ENCODE results near the gene KBTBD13. TPM values are rescaled to one million over a fixed set of nuclear protein-coding genes. Genes with fewer than 3 reads are reported as not detected.

The KBTBD13 gene
- total RNA-seq, 1 donor from 2014 or later: not detected

- DNase-seq (peak; percentile 71), ATAC-seq (peak; percentile 91 to 92)
- Histone ChIP-seq H3K27me3 (ENCODE audit: low read depth) (no peaks in the 10 kb centered on the region), H3K4me3 (peak within 1 kb of the TSS; percentile 1), H3K36me3 (no peaks in the 10 kb centered on the region), H3K9me3 (no peaks in the 10 kb centered on the region), H3K27ac (peak within 1 kb of the TSS; percentile 46), H3K4me1 (peaks cover 36% of the 10 kb centered on the region)
- intact Hi-C loops (cut with DNase I): no loop called here
- TF ChIP-seq CTCF (IDR thresholded peaks at IDR 0.05): no peak
These were observed 31.6 kb upstream of the KBTBD13 start, which contains the start of gene SLC51B for GRCh38 chr15:65044724-65045481. Gene SLC51B (plus strand): TSS chr15:65045387. CDS start chr15:65050005, 4,618 bp downstream.

- Histone ChIP-seq H3K9me3 (no peaks in the 10 kb centered on the region), H3K27me3 (ENCODE audit: low read depth) (no peaks in the 10 kb centered on the region), H3K36me3 (peaks cover 7% of the 10 kb centered on the region), H3K4me1 (peaks cover 39% of the 10 kb centered on the region), H3K4me3 (no peak overlapping the region), H3K27ac (no peak overlapping the region)
- DNase-seq (no peak), ATAC-seq (no peak)
- intact Hi-C loops (cut with DNase I): no loop called here
- TF ChIP-seq CTCF (IDR thresholded peaks at IDR 0.05): no peak
These were observed 28.3 kb upstream of the KBTBD13 start for GRCh38 chr15:65048241-65048640.

DNA sequence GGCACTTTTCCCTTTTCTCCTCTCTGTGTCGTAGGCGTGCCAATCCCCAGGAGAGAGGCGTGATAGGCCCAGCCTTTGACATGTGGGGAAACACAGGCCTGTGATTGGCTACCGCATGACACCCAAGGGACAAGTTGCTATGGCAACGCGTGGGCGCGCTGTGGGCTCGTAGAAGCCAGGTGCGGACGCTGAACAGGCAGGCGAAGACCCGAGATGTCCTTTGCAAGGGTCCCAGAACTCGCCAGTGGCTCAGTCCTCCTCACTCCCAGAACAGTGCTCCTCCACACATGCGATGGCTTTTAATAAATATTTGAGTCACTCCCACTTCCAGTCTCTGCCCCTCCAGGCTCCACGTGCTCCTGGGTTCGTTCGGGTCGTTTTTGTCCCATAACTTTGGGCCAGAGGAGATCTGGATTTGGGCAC lies 27.1 kb upstream of the KBTBD13 start:
- DNase-seq (peak; percentile 95), ATAC-seq (peak; percentile 86 to 87)
- peaks cover 19% of the 10 kb centered on the region for H3K36me3 ChIP-seq
- H3K4me3 ChIP-seq: peak overlapping the region; percentile 41
- no peaks in the 10 kb centered on the region for H3K9me3 ChIP-seq
- intact Hi-C loops (cut with DNase I): no loop called here
- TF ChIP-seq CTCF (IDR thresholded peaks at IDR 0.05): no peak
- peaks cover 34% of the 10 kb centered on the region for H3K4me1 ChIP-seq
- H3K27me3 ChIP-seq (ENCODE audit: low read depth): no peaks in the 10 kb centered on the region
- H3K27ac ChIP-seq: no peak overlapping the region

- Histone ChIP-seq H3K36me3 (peaks cover 26% of the 10 kb centered on the region), H3K27me3 (ENCODE audit: low read depth) (no peaks in the 10 kb centered on the region), H3K4me1 (peaks cover 34% of the 10 kb centered on the region), H3K9me3 (no peaks in the 10 kb centered on the region), H3K4me3 (no peak overlapping the region), H3K27ac (no peak overlapping the region)
- ATAC-seq: no peak
- intact Hi-C loops (cut with DNase I): no loop called here
- no peak for DNase-seq
- no peak for TF ChIP-seq CTCF (IDR thresholded peaks at IDR 0.05)
These were observed 26.3 kb upstream of the KBTBD13 start for GRCh38 chr15:65050270-65050669.

DNA sequence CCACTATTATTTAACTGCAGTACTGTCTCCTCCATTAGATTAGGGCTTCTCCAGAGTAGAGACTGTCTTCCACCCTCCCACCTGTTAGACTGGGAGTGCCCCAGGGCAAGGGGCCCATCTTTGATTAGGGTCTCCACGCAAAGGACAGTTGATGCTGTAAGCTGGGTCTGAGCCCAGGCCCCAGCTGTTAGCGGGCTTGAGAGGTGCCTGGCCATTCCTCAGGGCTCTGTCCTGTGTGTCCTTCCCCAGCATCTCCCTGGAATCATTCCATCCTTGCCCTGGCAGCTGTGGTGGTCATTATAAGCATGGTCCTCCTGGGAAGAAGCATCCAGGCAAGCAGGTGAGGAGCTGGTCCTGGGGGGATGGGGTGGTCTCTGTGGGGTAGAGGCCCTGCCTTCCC lies 25.3 kb upstream of the KBTBD13 start:
- Histone ChIP-seq H3K27me3 (ENCODE audit: low read depth) (no peaks in the 10 kb centered on the region), H3K27ac (no peak overlapping the region), H3K36me3 (peaks cover 26% of the 10 kb centered on the region), H3K4me3 (no peak overlapping the region), H3K9me3 (no peaks in the 10 kb centered on the region), H3K4me1 (peaks cover 38% of the 10 kb centered on the region)
- ATAC-seq (no peak), DNase-seq (no peak)
- intact Hi-C loops (cut with DNase I): no loop called here
- no peak for TF ChIP-seq CTCF (IDR thresholded peaks at IDR 0.05)
